Body of pancreas (tissue), 4 donors: ENCODE measurements around the gene PTTG1IP. TPM values are rescaled to one million over a fixed set of nuclear protein-coding genes. Genes with fewer than 3 reads are reported as not detected.

Experiments
- ATAC-seq: fragments of 150-250 bp; one replicate; pipeline ENCODE4 v1.9.1; 2016
- DNase-seq, 4 donors: peaks; one replicate each; pipeline ENCODE4 v3.0.0-alpha.2; 2019
- H3K27ac ChIP-seq, 4 donors: fragments of 200-600 bp; sonication (generic); 1 replicate in 3 of 4; 2 replicates in 1 of 4; pipeline versions ENCODE4 v1.5.1 to v1.6.1; 2016 to 2019; ENCODE audit warnings: mild to moderate bottlenecking in 1 of 4, mixed read lengths in 1 of 4, moderate library complexity in 1 of 4
- H3K27me3 ChIP-seq, 2 donors: fragments of 200-600 bp; sonication (generic); one replicate each; pipeline ENCODE4 v1.6.0; 2016; ENCODE audit warnings: mild to moderate bottlenecking in 1 of 2
- H3K36me3 ChIP-seq, 2 donors: fragments of 200-600 bp; sonication (generic); replicated peaks in 1 of 2; 2 replicates each; pipeline ENCODE4 v1.5.1; 2016; ENCODE audit warnings: low read depth in 2 of 2; ENCODE audit not compliant: insufficient read depth in 1 of 2
- H3K4me1 ChIP-seq: fragments of 200-600 bp; sonication (generic); one replicate; pipeline ENCODE4 v1.6.0; 2016
- H3K4me3 ChIP-seq, 2 donors: fragments of 200-600 bp; sonication (generic); 1 replicate in 1 of 2; 2 replicates in 1 of 2; pipeline ENCODE4 v1.5.1; 2016 to 2019
- H3K9me3 ChIP-seq, 3 donors: fragments of 200-600 bp; sonication (generic); 1 replicate in 2 of 3; 2 replicates in 1 of 3; pipeline ENCODE4 v1.5.1; 2016
- CTCF ChIP-seq, 7 experiments: fragments of 450-650 bp in 4 of 7; fragments of 200-600 bp in 3 of 7; sonication (generic) in 3 of 7; IDR thresholded peaks; one replicate each; pipeline ENCODE4 v1.5.1; 2016 to 2019; ENCODE audit warnings: antibody characterized with exemption in 7 of 7
- POLR2A ChIP-seq, 3 donors: fragments of 450-650 bp; IDR thresholded peaks; one replicate each; pipeline ENCODE4 v1.6.1; 2016; ENCODE audit warnings: antibody characterized with exemption in 3 of 3, mild to moderate bottlenecking in 2 of 3
- WGBS, 2 donors: methylation state at CpG; one replicate each; pipeline ENCODE4 v1.1.5; 2017; 5-methylcytosine and 5-hydroxymethylcytosine counted together
- intact Hi-C: fragments of 100-400 bp; cut with DNase I; formaldehyde crosslinking; loops from one replicate; pipeline ENCODE4 v1.15.1; 2023
- total RNA-seq, 2 donors: library from RNA; depleted of rRNA; stranded (reverse); fragments of >200 nt; gene quantifications; one replicate each; pipeline ENCODE4 v1.1.0, GENCODE V29; 2016

The PTTG1IP gene
- total RNA-seq, 2 donors from 2014 or later = 71.5 to 106 TPM

GRCh38 chr21:44810779-44811178, 62.7 kb downstream of the PTTG1IP start:
- Histone ChIP-seq H3K9me3 (no peaks in the 10 kb centered on the region), H3K27ac (no peak overlapping the region), H3K36me3 (peaks cover 0 to 5% of the 10 kb centered on the region in 2 donors), H3K4me1 (no peaks in the 10 kb centered on the region), H3K27me3 (no peaks in the 10 kb centered on the region), H3K4me3 (no peak overlapping the region)
- TF ChIP-seq CTCF (IDR thresholded peaks at IDR 0.05) (no peak), POLR2A (IDR thresholded peaks at IDR 0.05) (no peak)
- intact Hi-C loops = no loop called here
- DNase-seq (no peak), ATAC-seq (no peak)
- WGBS, 2 donors = 81 to 84% methylated on average over 5 to 6 of the region's 6 CpGs

- WGBS, 2 donors = 88 to 89% methylated on average over 4 of the region's 4 CpGs
- intact Hi-C loops = loop anchor here (10.0 kb wide), 1 partner anchor 291 kb away; no protein-coding TSS in a partner anchor
- Histone ChIP-seq H3K27me3 (no peaks in the 10 kb centered on the region), H3K4me1 (peaks cover 14% of the 10 kb centered on the region), H3K27ac (no peak overlapping the region), H3K36me3 (peaks cover 0 to 9% of the 10 kb centered on the region in 2 donors), H3K9me3 (no peaks in the 10 kb centered on the region), H3K4me3 (no peak overlapping the region)
- ATAC-seq (no peak), DNase-seq (no peak)
- TF ChIP-seq POLR2A (IDR thresholded peaks at IDR 0.05) (no peak), CTCF (IDR thresholded peaks at IDR 0.05) (no peak)
Observed at GRCh38 chr21:44805859-44806258, 67.6 kb downstream of the PTTG1IP start.

- no peak overlapping the region for H3K27ac ChIP-seq
- WGBS, 2 donors = 70 to 81% methylated on average over 4 of the region's 4 CpGs
- intact Hi-C loops = loop anchor here (10.0 kb wide), 1 partner anchor 290 kb away; no protein-coding TSS in a partner anchor
Observed at GRCh38 chr21:44805226-44805625, 68.3 kb downstream of the PTTG1IP start.

GRCh38 chr21:44804762-44805161, 68.7 kb downstream of the PTTG1IP start:
- 15 to 20% methylated on average over 6 of the region's 6 CpGs for WGBS, 2 donors
- DNase-seq (no peak), ATAC-seq (no peak)
- Histone ChIP-seq H3K27me3 (no peaks in the 10 kb centered on the region), H3K27ac (no peak overlapping the region), H3K36me3 (peaks cover 0 to 9% of the 10 kb centered on the region in 2 donors), H3K4me3 (no peak overlapping the region), H3K4me1 (peaks cover 25% of the 10 kb centered on the region), H3K9me3 (no peaks in the 10 kb centered on the region)
- intact Hi-C loops = loop anchor here (10.0 kb wide), 1 partner anchor 290 kb away; no protein-coding TSS in a partner anchor
- TF ChIP-seq CTCF (IDR thresholded peaks at IDR 0.05) = no peak
- TF ChIP-seq POLR2A (IDR thresholded peaks at IDR 0.05) = no peak

More at GRCh38 chr21:44805226-44805625, 68.3 kb downstream of the PTTG1IP start:
- ATAC-seq (no peak), DNase-seq (no peak)
- Histone ChIP-seq H3K36me3 (peaks cover 0 to 9% of the 10 kb centered on the region in 2 donors), H3K4me3 (no peak overlapping the region), H3K4me1 (peaks cover 20% of the 10 kb centered on the region), H3K9me3 (no peaks in the 10 kb centered on the region), H3K27me3 (no peaks in the 10 kb centered on the region)
- TF ChIP-seq POLR2A (IDR thresholded peaks at IDR 0.05) (no peak), CTCF (IDR thresholded peaks at IDR 0.05) (no peak)

- H3K27me3 ChIP-seq = no peaks in the 10 kb centered on the region
- TF ChIP-seq POLR2A (IDR thresholded peaks at IDR 0.05) (no peak), CTCF (IDR thresholded peaks at IDR 0.05) (no peak)
- ATAC-seq (no peak), DNase-seq (no peak)
- H3K4me1 ChIP-seq = peaks cover 36% of the 10 kb centered on the region
- WGBS, 2 donors = 61 to 63% methylated on average over 3 of the region's 3 CpGs
- no peak overlapping the region for H3K4me3 ChIP-seq
- H3K27ac ChIP-seq = no peak overlapping the region
- intact Hi-C loops = loop anchor here (10.0 kb wide), 1 partner anchor 289 kb away; no protein-coding TSS in a partner anchor
- peaks cover 0 to 6% of the 10 kb centered on the region in 2 donors for H3K36me3 ChIP-seq
- H3K9me3 ChIP-seq = no peaks in the 10 kb centered on the region
Observed at GRCh38 chr21:44803651-44804050, 69.8 kb downstream of the PTTG1IP start.
